Measurements from ENCODE around the gene AMER3.

DNA sequence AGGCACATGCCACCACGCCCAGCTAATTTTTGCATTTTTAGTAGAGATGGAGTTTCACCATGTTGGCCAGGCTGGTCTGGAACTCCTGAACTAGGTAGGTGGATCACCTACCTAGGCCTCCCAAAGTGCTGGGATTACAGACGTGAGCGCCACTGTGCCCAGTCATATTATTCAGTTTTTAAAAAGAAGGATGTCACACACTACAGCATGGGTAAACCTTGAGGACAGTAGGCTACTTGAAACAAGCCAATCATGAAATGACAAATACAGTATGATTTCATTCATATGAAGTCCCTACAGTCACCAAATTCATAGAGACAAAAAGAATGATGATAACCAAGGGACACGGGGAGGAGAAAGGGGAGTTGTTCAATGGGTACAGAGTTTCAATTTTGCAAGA, 50.3 kb downstream of the AMER3 start:
- TF ChIP-seq, protein P1, sequence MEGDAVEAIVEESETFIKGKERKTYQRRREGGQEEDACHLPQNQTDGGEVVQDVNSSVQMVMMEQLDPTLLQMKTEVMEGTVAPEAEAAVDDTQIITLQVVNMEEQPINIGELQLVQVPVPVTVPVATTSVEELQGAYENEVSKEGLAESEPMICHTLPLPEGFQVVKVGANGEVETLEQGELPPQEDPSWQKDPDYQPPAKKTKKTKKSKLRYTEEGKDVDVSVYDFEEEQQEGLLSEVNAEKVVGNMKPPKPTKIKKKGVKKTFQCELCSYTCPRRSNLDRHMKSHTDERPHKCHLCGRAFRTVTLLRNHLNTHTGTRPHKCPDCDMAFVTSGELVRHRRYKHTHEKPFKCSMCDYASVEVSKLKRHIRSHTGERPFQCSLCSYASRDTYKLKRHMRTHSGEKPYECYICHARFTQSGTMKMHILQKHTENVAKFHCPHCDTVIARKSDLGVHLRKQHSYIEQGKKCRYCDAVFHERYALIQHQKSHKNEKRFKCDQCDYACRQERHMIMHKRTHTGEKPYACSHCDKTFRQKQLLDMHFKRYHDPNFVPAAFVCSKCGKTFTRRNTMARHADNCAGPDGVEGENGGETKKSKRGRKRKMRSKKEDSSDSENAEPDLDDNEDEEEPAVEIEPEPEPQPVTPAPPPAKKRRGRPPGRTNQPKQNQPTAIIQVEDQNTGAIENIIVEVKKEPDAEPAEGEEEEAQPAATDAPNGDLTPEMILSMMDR (conservative IDR thresholded peaks at IDR 0.05 in 1 of 2, IDR thresholded peaks at IDR 0.05 in 1 of 2; ENCODE audit: low read depth in 1 of 2, low read length in 2 of 2) = no peak
- TF ChIP-seq EZH2 (IDR thresholded peaks at IDR 0.05; ENCODE audit: low read length, missing control alignments) = no peak

Measured in fibroblast of lung (primary cell).